ENCODE measurements around the gene PLK3. TPM values are rescaled to one million over a fixed set of nuclear protein-coding genes. Genes with fewer than 3 reads are reported as not detected.
"Not testable (repeated sequence)": the region's sequence is repeated elsewhere in the genome, so short reads cannot be mapped to it uniquely, and the experiment has no call there.

The PLK3 gene
- total RNA-seq, 1 experiment from 2014 or later, result 68.0 TPM

GRCh38 chr1:44822981-44823451 lies 22.8 kb downstream of the PLK3 start:
- Mint-ChIP-seq H3K4me1 (ENCODE audit: insufficient read depth, unreplicated experiment) (peaks cover 19% of the 10 kb centered on the region), H3K27me3 (ENCODE audit: insufficient read depth, unreplicated experiment) (no peaks in the 10 kb centered on the region), H3K9me3 (ENCODE audit: unreplicated experiment) (no peaks in the 10 kb centered on the region), H3K36me3 (ENCODE audit: insufficient read depth, unreplicated experiment) (peaks cover 27% of the 10 kb centered on the region), H3K4me3 (ENCODE audit: unreplicated experiment) (no peak overlapping the region), H3K27ac (ENCODE audit: low read depth, unreplicated experiment) (no peak overlapping the region)
- no TSS peak for BruUV-seq (replicated peaks)
- ChIA-PET CTCF (interaction anchor here (0.6 to 0.8 kb wide), 3 partner anchors 36 to 229 kb away, joined by 3 read pairs; no protein-coding TSS in a partner anchor), POLR2A (interaction anchor here (0.9 to 7.0 kb wide), 5 partner anchors 8 to 668 kb away, joined by 3 to 79 read pairs (median 3); partner anchors contain the start of genes BTBD19, DYNLT4, PLK3 and TESK2)
- no peak for TF ChIP-seq CTCF (IDR thresholded peaks at IDR 0.05; ENCODE audit: unreplicated experiment)
- intact Hi-C loops (cut with micrococcal nuclease), result no loop called here
- DNase-seq (ENCODE audit: unreplicated experiment), result no peak

GRCh38 chr1:44824392-44824791 lies 24.2 kb downstream of the PLK3 start:
- peaks cover 12% of the 10 kb centered on the region for H3K4me1 Mint-ChIP-seq (ENCODE audit: insufficient read depth, unreplicated experiment)
- DNase-seq (ENCODE audit: unreplicated experiment); BruUV-seq (replicated peaks); H3K9me3 Mint-ChIP-seq (ENCODE audit: unreplicated experiment); H3K27me3 Mint-ChIP-seq (ENCODE audit: insufficient read depth, unreplicated experiment); H3K4me3 Mint-ChIP-seq (ENCODE audit: unreplicated experiment); intact Hi-C loops (cut with micrococcal nuclease); CTCF ChIA-PET; H3K27ac Mint-ChIP-seq (ENCODE audit: low read depth, unreplicated experiment): not testable (repeated sequence)
- POLR2A ChIA-PET, result interaction anchor here (0.9 to 1.4 kb wide), 2 partner anchors 24 to 95 kb away, joined by 3 read pairs; partner anchors contain the start of gene PLK3
- H3K36me3 Mint-ChIP-seq (ENCODE audit: insufficient read depth, unreplicated experiment), result peaks cover 26% of the 10 kb centered on the region

- Mint-ChIP-seq H3K4me1 (ENCODE audit: insufficient read depth, unreplicated experiment) (no peaks in the 10 kb centered on the region), H3K36me3 (ENCODE audit: insufficient read depth, unreplicated experiment) (peaks cover 13% of the 10 kb centered on the region), H3K4me3 (ENCODE audit: unreplicated experiment) (no peak overlapping the region), H3K27me3 (ENCODE audit: insufficient read depth, unreplicated experiment) (no peaks in the 10 kb centered on the region), H3K9me3 (ENCODE audit: unreplicated experiment) (no peaks in the 10 kb centered on the region), H3K27ac (ENCODE audit: low read depth, unreplicated experiment) (no peak overlapping the region)
- ChIA-PET CTCF (interaction anchor here (0.5 to 1.6 kb wide), 6 partner anchors 9 to 665 kb away, joined by 3 read pairs; partner anchors contain the start of gene TESK2), POLR2A (interaction anchor here (0.7 to 0.8 kb wide), 2 partner anchors 11 to 51 kb away, joined by 3 read pairs; partner anchors contain the start of gene RPS8)
- intact Hi-C loops (cut with micrococcal nuclease), result no loop called here
- no peak for TF ChIP-seq CTCF (IDR thresholded peaks at IDR 0.05; ENCODE audit: unreplicated experiment)
- no TSS peak for BruUV-seq (replicated peaks)
- no peak for DNase-seq (ENCODE audit: unreplicated experiment)
Measured at GRCh38 chr1:44826375-44827196, 26.4 kb downstream of the PLK3 start.

- peaks cover 6% of the 10 kb centered on the region for H3K36me3 Mint-ChIP-seq (ENCODE audit: insufficient read depth, unreplicated experiment)
- no peaks in the 10 kb centered on the region for H3K4me1 Mint-ChIP-seq (ENCODE audit: insufficient read depth, unreplicated experiment)
- DNase-seq (ENCODE audit: unreplicated experiment), result no peak
- H3K27me3 Mint-ChIP-seq (ENCODE audit: insufficient read depth, unreplicated experiment), result no peaks in the 10 kb centered on the region
- intact Hi-C loops (cut with micrococcal nuclease), result no loop called here
- CTCF ChIA-PET, result interaction anchor here (0.6 to 1.6 kb wide), 4 partner anchors 10 to 664 kb away, joined by 3 read pairs; partner anchors contain the start of gene TESK2
- no peak overlapping the region for H3K27ac Mint-ChIP-seq (ENCODE audit: low read depth, unreplicated experiment)
- no peak for TF ChIP-seq CTCF (IDR thresholded peaks at IDR 0.05; ENCODE audit: unreplicated experiment)
- POLR2A ChIA-PET, result interaction anchor here (0.8 kb wide), 1 partner anchor 52 kb away, joined by 3 read pairs; the partner anchor contains the start of gene RPS8
- no peaks in the 10 kb centered on the region for H3K9me3 Mint-ChIP-seq (ENCODE audit: unreplicated experiment)
- no TSS peak for BruUV-seq (replicated peaks)
- no peak overlapping the region for H3K4me3 Mint-ChIP-seq (ENCODE audit: unreplicated experiment)
Measured at GRCh38 chr1:44827197-44828002, 27.2 kb downstream of the PLK3 start.

Measured in MCF 10A (cell line).